HepG2 (cell line): ENCODE measurements around the gene ACVR1B. TPM values are rescaled to one million over a fixed set of nuclear protein-coding genes. Genes with fewer than 3 reads are reported as not detected.

ENCODE experiments used
- ATAC-seq: fragments of 200-7000 bp; cut with Tn5 transposase; 3 replicates; pipeline ENCODE4 v1.9.1; 2020; ENCODE audit warnings: mild to moderate bottlenecking, moderate library complexity
- BruUV-seq: library from RNA; stranded (reverse); fragments of 400-500 nt; replicated peaks from 2 replicates; lab custom pipeline; 2021; lab: Mats Ljungman, UMichigan
- CTCF ChIA-PET: fragments of 300-600 bp; formaldehyde crosslinking; extraction: SDS; loops from one replicate; lab custom pipeline; 2021; ENCODE audit warnings: low total read pairs, inconsistent platforms, low intra/inter-chr PET ratio; lab: Yijun Ruan, JAX
- POLR2A ChIA-PET: fragments of 350-600 bp; sonication (Branson Sonifier 250); formaldehyde crosslinking; loops from one replicate; lab custom pipeline; 2020; ENCODE audit warnings: antibody characterized with exemption, inconsistent platforms; lab: Yijun Ruan, JAX
- DNase-seq: peaks from one replicate; pipeline ENCODE4 v3.0.0-alpha.2; 2015; ENCODE audit warnings: low spot score
- FAIRE-seq: peaks from 3 replicates; lab custom pipeline; 2011; peaks lifted over from hg19 to GRCh38; lab: Jason Lieb, UNC
- H2AFZ ChIP-seq: one replicate; pipeline ENCODE4 v1.6.1; 2011; ENCODE audit warnings: low read length, inconsistent platforms
- H3K27ac ChIP-seq: fragments of 300-600 bp; 3 replicates; pipeline ENCODE4 v1.8.0; 2011; ENCODE audit warnings: mixed run types, mild to moderate bottlenecking, mixed read lengths, low read length, inconsistent platforms; ENCODE audit not compliant: insufficient read depth; ENCODE audit errors: extremely low read length
- H3K27me3 ChIP-seq, 2 experiments: fragments of 200-600 bp in 1 of 2; 2 replicates in 1 of 2; 3 replicates in 1 of 2; pipeline versions ENCODE4 v1.6.0 to v1.8.0; 2011; ENCODE audit warnings: low read length in 2 of 2, mild to moderate bottlenecking in 2 of 2, moderate library complexity in 2 of 2, inconsistent platforms in 1 of 2; ENCODE audit not compliant: insufficient read depth in 2 of 2, control insufficient read depth in 1 of 2
- H3K36me3 ChIP-seq, 2 experiments: fragments of 200-600 bp in 1 of 2; replicated peaks in 1 of 2; 2 replicates in 1 of 2; 3 replicates in 1 of 2; pipeline versions ENCODE4 v1.5.1 to v1.8.0; 2011; ENCODE audit warnings: low read length in 2 of 2, inconsistent platforms in 1 of 2; ENCODE audit not compliant: insufficient read depth in 2 of 2, control insufficient read depth in 1 of 2
- H3K4me1 ChIP-seq: 2 replicates; pipeline ENCODE4 v1.5.1; 2012; ENCODE audit warnings: low read length, inconsistent platforms; ENCODE audit not compliant: insufficient read depth
- H3K4me2 ChIP-seq: 2 replicates; pipeline ENCODE4 v1.6.0; 2011; ENCODE audit warnings: low read depth, low read length, inconsistent platforms
- H3K4me3 ChIP-seq, 3 experiments: fragments of 200-600 bp in 1 of 3; sonication (generic), shearing (Covaris generic) in 1 of 3; replicated peaks in 1 of 3; 2 replicates each; pipeline ENCODE4 v1.5.1; 2011 to 2016; ENCODE audit warnings: low read length in 3 of 3, inconsistent platforms in 2 of 3, low read depth in 2 of 3, mild to moderate bottlenecking in 2 of 3, control low read depth in 1 of 3, mixed read lengths in 1 of 3; ENCODE audit not compliant: insufficient read depth in 1 of 3
- H3K79me2 ChIP-seq: one replicate; pipeline ENCODE4 v1.6.1; 2011; ENCODE audit warnings: low read length, inconsistent platforms; ENCODE audit not compliant: insufficient read depth
- H3K9ac ChIP-seq: 2 replicates; pipeline ENCODE4 v1.6.0; 2011; ENCODE audit warnings: mild to moderate bottlenecking, low read depth, low read length, inconsistent platforms; ENCODE audit not compliant: insufficient read depth
- H3K9me3 ChIP-seq: 2 replicates; pipeline ENCODE4 v1.5.1; 2012; ENCODE audit warnings: mild to moderate bottlenecking, low read length
- H4K20me1 ChIP-seq: 2 replicates; pipeline ENCODE4 v1.6.0; 2011; ENCODE audit warnings: inconsistent platforms, mild to moderate bottlenecking, low read length, moderate library complexity; ENCODE audit not compliant: insufficient read depth
- AHDC1 ChIP-seq: sonication (generic); formaldehyde crosslinking; IDR thresholded peaks from 2 replicates; pipeline ENCODE4 v1.5.1; 2020; ENCODE audit warnings: mild to moderate bottlenecking, missing genetic modification reagents, borderline replicate concordance
- ASH2L ChIP-seq: fragments of 300-600, 200-600 bp; sonication (generic); IDR thresholded peaks from 2 replicates; pipeline ENCODE4 v1.7.0; 2017; ENCODE audit warnings: low read depth, mild to moderate bottlenecking, moderate library complexity, mixed read lengths, low read length; ENCODE audit not compliant: insufficient read length
- CTCF ChIP-seq: sonication (generic); formaldehyde crosslinking; IDR thresholded peaks from 2 replicates; pipeline ENCODE4 v1.5.0; 2020; ENCODE audit warnings: mild to moderate bottlenecking, missing genetic modification reagents, moderate library complexity
- HOXA7 ChIP-seq: sonication (generic); formaldehyde crosslinking; IDR thresholded peaks from 2 replicates; pipeline ENCODE4 v1.8.1; 2022; ENCODE audit warnings: mild to moderate bottlenecking, missing genetic modification reagents, moderate library complexity
- KLF16 ChIP-seq, 2 experiments: sonication (generic) in 1 of 2; formaldehyde crosslinking in 1 of 2; IDR thresholded peaks; 2 replicates each; pipeline versions ENCODE4 v1.6.1 to v1.8.0; 2016 to 2023; ENCODE audit warnings: missing genetic modification reagents in 2 of 2, missing compliant biosample characterization in 1 of 2
- MAZ ChIP-seq, 2 experiments: sonication (generic) in 1 of 2; formaldehyde crosslinking in 1 of 2; IDR thresholded peaks; 2 replicates each; pipeline versions ENCODE4 v1.5.0 to v1.6.1; 2012 to 2020; ENCODE audit warnings: low read depth in 2 of 2, mild to moderate bottlenecking in 2 of 2, borderline replicate concordance in 1 of 2, improper control_type of control experiment in 1 of 2, low read length in 1 of 2, missing genetic modification reagents in 1 of 2, moderate library complexity in 1 of 2
- NFRKB ChIP-seq: fragments of 450-650 bp; IDR thresholded peaks from 2 replicates; pipeline ENCODE4 v1.6.1; 2017
- SMC3 ChIP-seq: IDR thresholded peaks from 2 replicates; pipeline ENCODE4 v1.6.1; 2011; ENCODE audit warnings: low read length, improper control_type of control experiment
- TAF15 ChIP-seq: fragments of 200-400 bp; formaldehyde crosslinking; IDR thresholded peaks from one replicate; pipeline ENCODE4 v1.6.1; 2018; ENCODE audit warnings: mild to moderate bottlenecking, low read depth, low read length; ENCODE audit not compliant: poor library complexity, severe bottlenecking
- ZNF772 ChIP-seq: sonication (generic); formaldehyde crosslinking; IDR thresholded peaks from 2 replicates; pipeline ENCODE4 v1.5.0; 2020; ENCODE audit warnings: mild to moderate bottlenecking, missing genetic modification reagents
- ZNF800 ChIP-seq: sonication (generic); formaldehyde crosslinking; IDR thresholded peaks from 2 replicates; pipeline ENCODE4 v1.4.0; 2020; ENCODE audit warnings: missing genetic modification reagents
- WGBS: methylation state at CpG from one replicate; pipeline ENCODE4 v1.1.6; 2017; ENCODE audit warnings: low lambda C conversion rate; 5-methylcytosine and 5-hydroxymethylcytosine counted together
- in situ Hi-C: cut with HindIII; loops from 2 replicates; pipeline ENCODE4 v1.10.0; 2017; ENCODE audit warnings: low pct_unique_long_range_greater_than_20kb; ENCODE audit not compliant: extremely low pct_ligation_motif_present
- intact Hi-C: fragments of 100-400 bp; cut with micrococcal nuclease; formaldehyde crosslinking; loops from one replicate; pipeline ENCODE4 v1.10.0; 2022; ENCODE audit not compliant: unreplicated experiment
- polyA plus RNA-seq, 8 experiments: library from polyadenylated mRNA; depleted of rRNA in 3 of 8; stranded (reverse) in 7 of 8; unstranded in 1 of 8; fragments of >200 nt; fragmentation: Illumina TruSeq in 4 of 8; extraction: Trizol in 4 of 8; gene quantifications; 2 replicates each; pipeline versions ENCODE4 v1.2.1 to v1.2.3, GENCODE V29; 2011 to 2016; ENCODE audit warnings: low read depth in 4 of 8, missing spikeins in 1 of 8, mixed read lengths in 1 of 8; ENCODE audit not compliant: insufficient read depth in 1 of 8
- total RNA-seq, 5 experiments: library from RNA; depleted of rRNA; stranded (reverse); fragments of >200 nt; fragmentation: Illumina TruSeq; extraction: Trizol; gene quantifications; 2 replicates each; pipeline ENCODE4 v1.2.3, GENCODE V29; 2016; ENCODE audit warnings: low read depth in 1 of 5

Gene ACVR1B
- total and polyA plus RNA-seq, 2 of the 13 experiments (the other 11 are each of a cell fraction or from before 2014, with no cell fraction given) = 8.9 to 12.1 TPM

- TF ChIP-seq CTCF (CRISPR knock-in tag) (peak; percentile 88), ZNF800 (CRISPR knock-in tag) (0 out of 2 replicates have a peak, but pooled peaks have one; percentile 23), SMC3 (peak; percentile 96), ASH2L (no peak), NFRKB (no peak), KLF16 (CRISPR knock-in tag; IDR thresholded peaks at IDR 0.05) (0 out of 4 replicates have a peak, but pooled peaks of 1 of the 2 experiments have one; percentile 57)
Measured at GRCh38 chr12:52004042-52004648, 52.6 kb downstream of the ACVR1B start (continued).

GRCh38 chr12:52005218-52005902, 53.9 kb downstream of the ACVR1B start:
- Histone ChIP-seq H3K9me3 (no peaks in the 10 kb centered on the region), H3K4me3 (no peak overlapping the region), H2AFZ (no peak overlapping the region), H3K36me3 (no peaks in the 10 kb centered on the region), H4K20me1 (no peaks in the 10 kb centered on the region), H3K27ac (no peak overlapping the region), H3K4me1 (peaks cover 26% of the 10 kb centered on the region), H3K9ac (no peak overlapping the region), H3K4me2 (no peak overlapping the region), H3K27me3 (0 out of 5 replicates have a peak, but pooled peaks cover 0 to 1% of the 10 kb centered on the region in 2 experiments), H3K79me2 (no peaks in the 10 kb centered on the region)
- in situ Hi-C loops = no loop called here
- POLR2A ChIA-PET = interaction anchor here (2.2 kb wide), 1 partner anchor 18 kb away, joined by 8 read pairs; no protein-coding TSS in a partner anchor
- WGBS = 89% methylated on average over 10 of the region's 10 CpGs
- BruUV-seq = no TSS peak
- intact Hi-C loops = no loop called here
- CTCF ChIA-PET = interaction anchor here (5.7 kb wide), 1 partner anchor 17 kb away, joined by 99 read pairs; no protein-coding TSS in a partner anchor
- FAIRE-seq (no peak), ATAC-seq (no peak), DNase-seq (no peak)
- TF ChIP-seq MAZ (IDR thresholded peaks at IDR 0.05; ENCODE audit: borderline replicate concordance, low read depth, low read length) (no peak), MAZ (CRISPR knock-in tag; IDR thresholded peaks at IDR 0.05; ENCODE audit: low read depth) (no peak), TAF15 (no peak), HOXA7 (CRISPR knock-in tag) (no peak), AHDC1 (no peak), ZNF772 (no peak)
